ENCODE measurements around the gene KRTCAP2.

The KRTCAP2 gene

DNA sequence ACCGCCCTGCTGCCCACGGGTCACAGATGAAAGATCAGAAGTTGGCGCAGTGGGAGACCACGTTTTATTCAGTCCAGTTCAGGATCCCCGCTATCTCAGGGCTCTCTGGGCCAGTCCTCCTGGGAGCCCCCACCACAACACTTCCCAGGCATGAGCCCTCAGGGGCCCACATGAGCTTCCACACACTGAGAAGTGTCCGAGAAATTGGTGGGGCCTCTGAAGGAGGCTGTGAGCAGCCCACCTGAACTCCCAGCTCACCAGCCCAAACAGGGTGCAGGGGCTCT is 12.6 kb upstream of the KRTCAP2 start:
- DNase-seq (ENCODE audit: extremely low read depth, insufficient read length): no peak
- Histone ChIP-seq H3K36me3 (ENCODE audit: control insufficient read depth, insufficient read depth, low read length) (no peaks in the 10 kb centered on the region), H3K27me3 (replicated peaks; ENCODE audit: control insufficient read depth, insufficient read depth, low read length) (no peaks in the 10 kb centered on the region), H3K4me3 (replicated peaks; ENCODE audit: low read depth, low read length) (no peak overlapping the region)
- no peak for TF ChIP-seq CTCF (IDR thresholded peaks at IDR 0.05; ENCODE audit: insufficient read depth, low read length, poor library complexity, severe bottlenecking)

GRCh38 chr1:155184835-155185782 is 12.0 kb upstream of the KRTCAP2 start:
- TF ChIP-seq CTCF (IDR thresholded peaks at IDR 0.05; ENCODE audit: insufficient read depth, low read length, poor library complexity, severe bottlenecking): peak; percentile 17
- H3K4me3 ChIP-seq (replicated peaks; ENCODE audit: low read depth, low read length): no peak overlapping the region
- no peaks in the 10 kb centered on the region for H3K36me3 ChIP-seq (ENCODE audit: control insufficient read depth, insufficient read depth, low read length)
- no peaks in the 10 kb centered on the region for H3K27me3 ChIP-seq (replicated peaks; ENCODE audit: control insufficient read depth, insufficient read depth, low read length)
- DNase-seq (ENCODE audit: extremely low read depth, insufficient read length): peak; percentile 62

- TF ChIP-seq CTCF (IDR thresholded peaks at IDR 0.05; ENCODE audit: insufficient read depth, low read length, poor library complexity, severe bottlenecking): no peak
- H3K27me3 ChIP-seq (replicated peaks; ENCODE audit: control insufficient read depth, insufficient read depth, low read length): no peaks in the 10 kb centered on the region
- H3K4me3 ChIP-seq (replicated peaks; ENCODE audit: low read depth, low read length): no peak overlapping the region
- H3K36me3 ChIP-seq (ENCODE audit: control insufficient read depth, insufficient read depth, low read length): no peaks in the 10 kb centered on the region
- no peak for DNase-seq (ENCODE audit: extremely low read depth, insufficient read length)
Observed at GRCh38 chr1:155184351-155184811, 11.3 kb upstream of the KRTCAP2 start.

DNA sequence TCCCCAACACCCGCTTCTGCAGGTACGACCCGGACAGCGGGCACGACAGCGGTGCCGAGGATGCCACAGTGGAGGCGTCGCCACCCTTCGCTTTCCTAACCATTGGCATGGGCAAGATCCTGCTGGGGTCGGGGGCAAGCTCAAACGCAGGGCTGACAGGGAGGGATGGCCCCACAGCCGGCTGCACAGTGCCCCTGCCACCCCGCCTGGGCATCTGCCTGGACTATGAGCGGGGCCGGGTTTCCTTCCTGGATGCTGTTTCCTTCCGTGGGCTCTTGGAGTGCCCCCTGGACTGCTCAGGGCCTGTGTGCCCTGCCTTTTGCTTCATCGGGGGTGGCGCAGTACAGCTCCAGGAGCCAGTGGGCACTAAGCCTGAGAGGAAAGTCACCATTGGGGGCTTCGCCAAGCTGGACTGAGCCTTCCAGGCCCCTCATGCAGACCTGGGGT is 10.7 kb upstream of the KRTCAP2 start:
- Histone ChIP-seq H3K27me3 (replicated peaks; ENCODE audit: control insufficient read depth, insufficient read depth, low read length) (no peaks in the 10 kb centered on the region), H3K4me3 (replicated peaks; ENCODE audit: low read depth, low read length) (no peak overlapping the region), H3K36me3 (ENCODE audit: control insufficient read depth, insufficient read depth, low read length) (no peaks in the 10 kb centered on the region)
- no peak for TF ChIP-seq CTCF (IDR thresholded peaks at IDR 0.05; ENCODE audit: insufficient read depth, low read length, poor library complexity, severe bottlenecking)
- no peak for DNase-seq (ENCODE audit: extremely low read depth, insufficient read length)

- no peaks in the 10 kb centered on the region for H3K36me3 ChIP-seq (ENCODE audit: control insufficient read depth, insufficient read depth, low read length)
- TF ChIP-seq CTCF (IDR thresholded peaks at IDR 0.05; ENCODE audit: insufficient read depth, low read length, poor library complexity, severe bottlenecking): no peak
- no peaks in the 10 kb centered on the region for H3K27me3 ChIP-seq (replicated peaks; ENCODE audit: control insufficient read depth, insufficient read depth, low read length)
- no peak overlapping the region for H3K4me3 ChIP-seq (replicated peaks; ENCODE audit: low read depth, low read length)
- DNase-seq (ENCODE audit: extremely low read depth, insufficient read length): no peak
Observed at GRCh38 chr1:155182052-155182550, 9.0 kb upstream of the KRTCAP2 start.

Data from GM06990 (cell line).